AG10803 (cell line): Measurements from ENCODE around the gene TPH2.

Source experiments
- DNase-seq: peaks from one replicate; pipeline ENCODE4 v3.0.0; 2010; ENCODE audit warnings: low read depth
- H3K4me3 ChIP-seq: 2 replicates; pipeline ENCODE4 v1.5.1; 2011; ENCODE audit warnings: mild to moderate bottlenecking, low read length, control low read depth
- TF ChIP-seq, protein P1 (sequence below): conservative IDR thresholded peaks from 2 replicates; pipeline ENCODE4 v1.5.1; 2011; ENCODE audit warnings: mild to moderate bottlenecking, low read length, control low read depth, inconsistent platforms

TPH2 gene

GRCh38 chr12:71958056-71958455 lies 19.4 kb downstream of the TPH2 start:
- H3K4me3 ChIP-seq = no peak overlapping the region
- TF ChIP-seq, protein P1, sequence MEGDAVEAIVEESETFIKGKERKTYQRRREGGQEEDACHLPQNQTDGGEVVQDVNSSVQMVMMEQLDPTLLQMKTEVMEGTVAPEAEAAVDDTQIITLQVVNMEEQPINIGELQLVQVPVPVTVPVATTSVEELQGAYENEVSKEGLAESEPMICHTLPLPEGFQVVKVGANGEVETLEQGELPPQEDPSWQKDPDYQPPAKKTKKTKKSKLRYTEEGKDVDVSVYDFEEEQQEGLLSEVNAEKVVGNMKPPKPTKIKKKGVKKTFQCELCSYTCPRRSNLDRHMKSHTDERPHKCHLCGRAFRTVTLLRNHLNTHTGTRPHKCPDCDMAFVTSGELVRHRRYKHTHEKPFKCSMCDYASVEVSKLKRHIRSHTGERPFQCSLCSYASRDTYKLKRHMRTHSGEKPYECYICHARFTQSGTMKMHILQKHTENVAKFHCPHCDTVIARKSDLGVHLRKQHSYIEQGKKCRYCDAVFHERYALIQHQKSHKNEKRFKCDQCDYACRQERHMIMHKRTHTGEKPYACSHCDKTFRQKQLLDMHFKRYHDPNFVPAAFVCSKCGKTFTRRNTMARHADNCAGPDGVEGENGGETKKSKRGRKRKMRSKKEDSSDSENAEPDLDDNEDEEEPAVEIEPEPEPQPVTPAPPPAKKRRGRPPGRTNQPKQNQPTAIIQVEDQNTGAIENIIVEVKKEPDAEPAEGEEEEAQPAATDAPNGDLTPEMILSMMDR = no peak
- DNase-seq = peak; percentile 59

DNA sequence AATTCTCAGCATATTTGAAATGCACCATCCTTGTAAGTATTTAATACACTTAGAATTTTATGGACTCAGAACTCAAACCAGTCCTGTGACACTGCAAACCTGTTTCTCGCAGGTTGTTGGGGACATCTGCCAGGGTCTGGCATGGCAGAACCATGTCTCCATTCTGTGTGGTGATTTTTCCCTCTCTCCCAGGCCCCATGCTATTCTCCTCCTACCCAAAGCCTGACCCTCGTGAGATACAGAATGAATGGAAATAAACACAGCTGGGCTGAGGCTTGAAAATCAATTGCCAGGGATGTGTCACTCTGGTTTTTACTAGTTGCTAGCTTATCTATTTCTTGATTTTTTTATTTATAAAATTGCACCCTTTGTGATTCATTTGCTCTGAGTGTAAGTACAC lies 19.8 kb downstream of the TPH2 start:
- no peak overlapping the region for H3K4me3 ChIP-seq
- no peak for DNase-seq
- TF ChIP-seq, protein P1 = no peak

GRCh38 chr12:71958993-71959578 lies 20.4 kb downstream of the TPH2 start:
- no peak overlapping the region for H3K4me3 ChIP-seq
- TF ChIP-seq, protein P1 = no peak
- peak; percentile 60 for DNase-seq

DNA sequence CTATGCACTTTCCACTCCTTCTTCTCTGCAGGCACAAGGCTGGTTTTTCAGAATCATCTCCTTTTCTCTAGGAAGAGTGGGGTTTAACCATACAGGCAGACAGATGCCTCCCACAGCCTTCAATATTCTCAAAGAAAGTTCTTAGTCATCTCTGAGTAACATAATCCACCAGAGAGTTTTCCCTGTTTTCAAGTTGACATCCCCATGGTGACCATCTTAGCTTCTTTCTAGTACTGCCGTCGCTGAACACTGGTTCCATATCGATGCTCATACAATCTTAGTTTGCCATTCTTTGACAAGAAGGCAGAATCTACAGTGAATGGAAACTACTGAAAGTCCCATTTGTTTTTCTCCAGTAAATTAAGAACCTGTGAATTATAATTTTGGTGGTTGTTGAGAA lies 28.6 kb downstream of the TPH2 start:
- TF ChIP-seq, protein P1 = no peak
- no peak overlapping the region for H3K4me3 ChIP-seq
- no peak for DNase-seq

GRCh38 chr12:71969330-71969729 lies 30.7 kb downstream of the TPH2 start:
- TF ChIP-seq, protein P1 = no peak
- H3K4me3 ChIP-seq = no peak overlapping the region
- no peak for DNase-seq

GRCh38 chr12:71970031-71970430 lies 31.4 kb downstream of the TPH2 start:
- TF ChIP-seq, protein P1 = no peak
- H3K4me3 ChIP-seq = no peak overlapping the region
- no peak for DNase-seq

GRCh38 chr12:71972441-71973074 lies 33.9 kb downstream of the TPH2 start:
- H3K4me3 ChIP-seq = no peak overlapping the region
- no peak for DNase-seq
- TF ChIP-seq, protein P1 = no peak
